ENCODE results near the gene INPP4B.

DNA sequence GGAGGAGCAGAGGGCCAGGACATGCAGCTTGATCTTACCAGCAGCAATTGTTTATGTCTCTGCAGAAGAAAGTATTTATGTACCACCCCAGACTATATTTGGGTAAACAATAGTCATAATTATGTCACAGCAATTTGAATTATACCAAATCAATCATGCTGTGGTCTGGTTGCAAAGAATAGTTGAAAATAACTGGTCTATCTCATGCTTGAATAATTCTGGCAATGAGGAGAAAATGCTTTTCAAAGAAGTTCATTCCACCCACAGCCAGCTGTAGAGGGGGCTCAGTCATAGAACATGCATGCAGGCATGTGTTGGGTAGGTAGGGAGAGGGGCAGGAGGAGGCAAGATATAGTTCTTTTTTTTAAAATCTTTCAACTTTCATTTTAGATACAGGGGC lies 810.5 kb downstream of the INPP4B start:
- TF ChIP-seq, protein P1, sequence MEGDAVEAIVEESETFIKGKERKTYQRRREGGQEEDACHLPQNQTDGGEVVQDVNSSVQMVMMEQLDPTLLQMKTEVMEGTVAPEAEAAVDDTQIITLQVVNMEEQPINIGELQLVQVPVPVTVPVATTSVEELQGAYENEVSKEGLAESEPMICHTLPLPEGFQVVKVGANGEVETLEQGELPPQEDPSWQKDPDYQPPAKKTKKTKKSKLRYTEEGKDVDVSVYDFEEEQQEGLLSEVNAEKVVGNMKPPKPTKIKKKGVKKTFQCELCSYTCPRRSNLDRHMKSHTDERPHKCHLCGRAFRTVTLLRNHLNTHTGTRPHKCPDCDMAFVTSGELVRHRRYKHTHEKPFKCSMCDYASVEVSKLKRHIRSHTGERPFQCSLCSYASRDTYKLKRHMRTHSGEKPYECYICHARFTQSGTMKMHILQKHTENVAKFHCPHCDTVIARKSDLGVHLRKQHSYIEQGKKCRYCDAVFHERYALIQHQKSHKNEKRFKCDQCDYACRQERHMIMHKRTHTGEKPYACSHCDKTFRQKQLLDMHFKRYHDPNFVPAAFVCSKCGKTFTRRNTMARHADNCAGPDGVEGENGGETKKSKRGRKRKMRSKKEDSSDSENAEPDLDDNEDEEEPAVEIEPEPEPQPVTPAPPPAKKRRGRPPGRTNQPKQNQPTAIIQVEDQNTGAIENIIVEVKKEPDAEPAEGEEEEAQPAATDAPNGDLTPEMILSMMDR (IDR thresholded peaks at IDR 0.05; ENCODE audit: low read depth, low read length), result no peak
- TF ChIP-seq MYC (IDR thresholded peaks at IDR 0.05; ENCODE audit: low read depth, low read length) (no peak), POLR2A (IDR thresholded peaks at IDR 0.05; ENCODE audit: extremely low read depth, insufficient read length) (no peak)
- TF ChIP-seq, protein P2, sequence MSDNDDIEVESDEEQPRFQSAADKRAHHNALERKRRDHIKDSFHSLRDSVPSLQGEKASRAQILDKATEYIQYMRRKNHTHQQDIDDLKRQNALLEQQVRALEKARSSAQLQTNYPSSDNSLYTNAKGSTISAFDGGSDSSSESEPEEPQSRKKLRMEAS (IDR thresholded peaks at IDR 0.05; ENCODE audit: low read depth, low read length), result no peak

All from NB4 (cell line).